Measurements from ENCODE around the gene TOR4A. TPM values are rescaled to one million over a fixed set of nuclear protein-coding genes. Genes with fewer than 3 reads are reported as not detected.

The TOR4A gene
- total and polyA plus RNA-seq, 8 donors: 8.5 to 38.5 (median 11.1) TPM

- no peak overlapping the region for H3K27ac ChIP-seq
- intact Hi-C loops (cut with DNase I): no loop called here
- no peak for ATAC-seq
- H3K9me3 ChIP-seq: no peaks in the 10 kb centered on the region
- TF ChIP-seq CTCF (IDR thresholded peaks at IDR 0.05): no peak
- H3K27me3 ChIP-seq: peaks cover 0 to 76% of the 10 kb centered on the region in 2 donors
- H3K4me1 ChIP-seq: peaks cover 3 to 25% of the 10 kb centered on the region in 2 donors
- H3K4me3 ChIP-seq: no peak overlapping the region
- no peaks in the 10 kb centered on the region for H3K36me3 ChIP-seq
- DNase-seq: no peak
These were observed 48.3 kb upstream of the TOR4A start for GRCh38 chr9:137228968-137229896.

- Histone ChIP-seq H3K27ac (no peak overlapping the region), H3K27me3 (peaks cover 0 to 85% of the 10 kb centered on the region in 2 donors), H3K36me3 (no peaks in the 10 kb centered on the region), H3K4me3 (no peak overlapping the region), H3K9me3 (no peaks in the 10 kb centered on the region), H3K4me1 (peaks cover 3 to 16% of the 10 kb centered on the region in 2 donors)
- DNase-seq (no peak), ATAC-seq (no peak)
- intact Hi-C loops (cut with DNase I): loop anchor here in 1 of 2 donors (2.0 kb wide), 1 partner anchor 107 kb away; no protein-coding TSS in a partner anchor
- TF ChIP-seq CTCF (IDR thresholded peaks at IDR 0.05): no peak
These were observed 47.4 kb upstream of the TOR4A start for GRCh38 chr9:137229903-137230704.

- Histone ChIP-seq H3K9me3 (no peaks in the 10 kb centered on the region), H3K4me1 (peaks cover 3 to 17% of the 10 kb centered on the region in 2 donors), H3K36me3 (no peaks in the 10 kb centered on the region), H3K27ac (no peak within 1 kb of the TSS), H3K4me3 (no peak within 1 kb of the TSS), H3K27me3 (peaks cover 0 to 92% of the 10 kb centered on the region in 2 donors)
- intact Hi-C loops (cut with DNase I): loop anchor here in 1 of 2 donors (2.0 kb wide), 1 partner anchor 108 kb away; no protein-coding TSS in a partner anchor
- DNase-seq: no peak
- ATAC-seq: no peak
- no peak for TF ChIP-seq CTCF (IDR thresholded peaks at IDR 0.05)
These were observed 46.7 kb upstream of the TOR4A start, which contains the start of gene SLC34A3 for GRCh38 chr9:137230705-137231371. TSS of gene SLC34A3 (plus strand) at chr9:137230901. CDS start at chr9:137231703, 802 bp downstream.

- Histone ChIP-seq H3K4me1 (peaks cover 6 to 18% of the 10 kb centered on the region in 2 donors), H3K36me3 (no peaks in the 10 kb centered on the region), H3K27ac (no peak overlapping the region), H3K27me3 (peaks cover 0 to 94% of the 10 kb centered on the region in 2 donors), H3K4me3 (no peak overlapping the region), H3K9me3 (no peaks in the 10 kb centered on the region)
- no peak for TF ChIP-seq CTCF (IDR thresholded peaks at IDR 0.05)
- ATAC-seq (no peak), DNase-seq (no peak)
- intact Hi-C loops (cut with DNase I): loop anchor here in 1 of 2 donors (2.0 kb wide), 1 partner anchor 109 kb away; no protein-coding TSS in a partner anchor
These were observed 46.0 kb upstream of the TOR4A start for GRCh38 chr9:137231372-137232039.

All from left lung (tissue), 10 donors.